ENCODE measurements around the gene ENPP3.
A peak's percentile ranks its signal among the peaks of the same experiment; 100 is the strongest.
"Not testable (repeated sequence)": the region's sequence is repeated elsewhere in the genome, so short reads cannot be mapped to it uniquely, and the experiment has no call there.

The ENPP3 gene

GRCh38 chr6:131694832-131695426, 57.8 kb downstream of the ENPP3 start:
- no peak overlapping the region for H3K27ac ChIP-seq
- CTCF ChIA-PET, result interaction anchor here (0.6 to 1.8 kb wide), 10 partner anchors 13 to 538 kb away, joined by 3 to 13 read pairs (median 4); no protein-coding TSS in a partner anchor
- peak; percentile 73 for DNase-seq (ENCODE audit: low spot score)
- TF ChIP-seq CTCF (conservative IDR thresholded peaks at IDR 0.05; ENCODE audit: low read depth), result peak; percentile 72
- POLR2A ChIA-PET (ENCODE audit: low non-redundant PET), result no interaction called here

GRCh38 chr6:131696956-131697355, 59.9 kb downstream of the ENPP3 start:
- ChIA-PET POLR2A (ENCODE audit: low non-redundant PET) (no interaction called here), CTCF (interaction anchor here (1.8 kb wide), 1 partner anchor 218 kb away, joined by 11 read pairs; no protein-coding TSS in a partner anchor)
- no peak for TF ChIP-seq CTCF (conservative IDR thresholded peaks at IDR 0.05; ENCODE audit: low read depth)
- no peak for DNase-seq (ENCODE audit: low spot score)
- H3K27ac ChIP-seq, result no peak overlapping the region

- H3K27ac ChIP-seq; CTCF ChIA-PET; DNase-seq (ENCODE audit: low spot score); POLR2A ChIA-PET (ENCODE audit: low non-redundant PET): not testable (repeated sequence)
Observed at GRCh38 chr6:131700851-131701250, 63.7 kb downstream of the ENPP3 start.

GRCh38 chr6:131703905-131704304, 66.8 kb downstream of the ENPP3 start:
- POLR2A ChIA-PET (ENCODE audit: low non-redundant PET); H3K27ac ChIP-seq; DNase-seq (ENCODE audit: low spot score); CTCF ChIA-PET: not testable (repeated sequence)

- H3K27ac ChIP-seq; DNase-seq (ENCODE audit: low spot score); POLR2A ChIA-PET (ENCODE audit: low non-redundant PET); CTCF ChIA-PET: not testable (repeated sequence)
Observed at GRCh38 chr6:131710917-131711316, 73.8 kb downstream of the ENPP3 start, which contains the start of gene CTAGE9. Gene CTAGE9 (minus strand): TSS chr6:131711017. CDS start chr6:131711017, 0 bp downstream.

GRCh38 chr6:131715567-131715966, 78.5 kb downstream of the ENPP3 start:
- DNase-seq (ENCODE audit: low spot score); CTCF ChIA-PET; H3K27ac ChIP-seq; POLR2A ChIA-PET (ENCODE audit: low non-redundant PET): not testable (repeated sequence)

- CTCF ChIA-PET, result no interaction called here
- no peak for TF ChIP-seq CTCF (conservative IDR thresholded peaks at IDR 0.05; ENCODE audit: low read depth)
- DNase-seq (ENCODE audit: low spot score), result no peak
- no peak overlapping the region for H3K27ac ChIP-seq
- POLR2A ChIA-PET (ENCODE audit: low non-redundant PET), result no interaction called here
Observed at GRCh38 chr6:131717836-131718542, 80.9 kb downstream of the ENPP3 start.

- ChIA-PET POLR2A (ENCODE audit: low non-redundant PET) (no interaction called here), CTCF (no interaction called here)
- no peak overlapping the region for H3K27ac ChIP-seq
- no peak for DNase-seq (ENCODE audit: low spot score)
- TF ChIP-seq CTCF (conservative IDR thresholded peaks at IDR 0.05; ENCODE audit: low read depth), result no peak
Observed at GRCh38 chr6:131721161-131721560, 84.1 kb downstream of the ENPP3 start.

Data from RWPE1 (cell line).